Lower lobe of right lung (tissue), 2 donors: ENCODE data around the gene CTXN3. TPM values are rescaled to one million over a fixed set of nuclear protein-coding genes. Genes with fewer than 3 reads are reported as not detected.

Experiments used
- ATAC-seq, 2 donors: fragments of 200-7000 bp; cut with Tn5 transposase; one replicate each; pipeline ENCODE4 v1.9.1; 2020 to 2022; ENCODE audit warnings: mild to moderate bottlenecking in 2 of 2, moderate library complexity in 2 of 2
- DNase-seq: peaks from one replicate; pipeline ENCODE4 v3.0.0-alpha.2; 2020
- H3K27ac ChIP-seq: fragments of 200-600 bp; one replicate; pipeline ENCODE4 v1.8.0; 2022
- H3K27me3 ChIP-seq: fragments of 200-600 bp; one replicate; pipeline ENCODE4 v1.8.0; 2022; ENCODE audit warnings: low read depth
- H3K36me3 ChIP-seq: fragments of 200-600 bp; one replicate; pipeline ENCODE4 v1.8.0; 2022; ENCODE audit warnings: mild to moderate bottlenecking
- H3K4me1 ChIP-seq: fragments of 200-600 bp; one replicate; pipeline ENCODE4 v1.8.0; 2022
- H3K4me3 ChIP-seq: fragments of 200-600 bp; one replicate; pipeline ENCODE4 v1.8.0; 2022; ENCODE audit warnings: mild to moderate bottlenecking
- H3K9me3 ChIP-seq: fragments of 200-600 bp; one replicate; pipeline ENCODE4 v1.8.0; 2022
- CTCF ChIP-seq: fragments of 200-600 bp; IDR thresholded peaks from one replicate; pipeline ENCODE4 v1.8.0; 2022; ENCODE audit warnings: antibody characterized with exemption, mild to moderate bottlenecking
- intact Hi-C: fragments of 100-400 bp; cut with DNase I; formaldehyde crosslinking; loops from one replicate; pipeline ENCODE4 v1.11.0; 2022
- long read RNA-seq: library from polyadenylated mRNA; unstranded; transcript quantifications from one replicate; pipeline ENCODE4 v2.0.0, GENCODE V29; 2021
- total RNA-seq: library from RNA; stranded (reverse); fragmentation: NEBNext Ultra II Directional; extraction: Animal tissue kit (Norgen Biotek cat#: 25700); gene quantifications from one replicate; pipeline ENCODE4 v1.2.1, GENCODE V29; 2021
- donor health status: DM: no; HTN: yes; CAD: no; lungs with severe emphysema.

The CTXN3 gene
- total RNA-seq, result not detected
- long read RNA-seq, result 0 reads

- Histone ChIP-seq H3K4me3 (no peak within 1 kb of the TSS), H3K36me3 (no peaks in the 10 kb centered on the region), H3K9me3 (no peaks in the 10 kb centered on the region), H3K27me3 (no peaks in the 10 kb centered on the region), H3K4me1 (peaks cover 6% of the 10 kb centered on the region), H3K27ac (no peak within 1 kb of the TSS)
- intact Hi-C loops, result no loop called here
- ATAC-seq (peak; percentile 74 to 93), DNase-seq (no peak)
- no peak for TF ChIP-seq CTCF
These were observed at the start of gene CTXN3 for GRCh38 chr5:127649018-127649439. CTXN3 (plus strand) TSS chr5:127649082; CDS start chr5:127657522, 8,440 bp downstream.

- H3K36me3 ChIP-seq, result no peaks in the 10 kb centered on the region
These were observed 49.6 kb upstream of the CTXN3 start for GRCh38 chr5:127599320-127599719.

GRCh38 chr5:127599847-127600246 is 49.0 kb upstream of the CTXN3 start:
- no peak overlapping the region for H3K27ac ChIP-seq
- ATAC-seq (peak; percentile 26 to 54), DNase-seq (no peak)

More at GRCh38 chr5:127599320-127599719, 49.6 kb upstream of the CTXN3 start:
- intact Hi-C loops, result no loop called here
- no peak for DNase-seq
- no peaks in the 10 kb centered on the region for H3K27me3 ChIP-seq
- peak in 1 of 2 donors; percentile 20 for ATAC-seq
- H3K9me3 ChIP-seq, result no peaks in the 10 kb centered on the region
- TF ChIP-seq CTCF, result no peak
- no peaks in the 10 kb centered on the region for H3K4me1 ChIP-seq
- H3K4me3 ChIP-seq, result no peak overlapping the region
- no peak overlapping the region for H3K27ac ChIP-seq

GRCh38 chr5:127601111-127601510 is 47.8 kb upstream of the CTXN3 start:
- Histone ChIP-seq H3K4me1 (no peaks in the 10 kb centered on the region), H3K27ac (no peak overlapping the region), H3K36me3 (no peaks in the 10 kb centered on the region), H3K27me3 (no peaks in the 10 kb centered on the region), H3K4me3 (no peak overlapping the region), H3K9me3 (no peaks in the 10 kb centered on the region)
- intact Hi-C loops, result no loop called here
- TF ChIP-seq CTCF, result no peak
- no peak for DNase-seq
- ATAC-seq, result no peak

More at GRCh38 chr5:127599847-127600246, 49.0 kb upstream of the CTXN3 start:
- no peak for TF ChIP-seq CTCF
- intact Hi-C loops, result no loop called here
- Histone ChIP-seq H3K9me3 (no peaks in the 10 kb centered on the region), H3K27me3 (no peaks in the 10 kb centered on the region), H3K36me3 (no peaks in the 10 kb centered on the region), H3K4me1 (no peaks in the 10 kb centered on the region), H3K4me3 (no peak overlapping the region)

GRCh38 chr5:127601601-127602000 is 47.3 kb upstream of the CTXN3 start:
- Histone ChIP-seq H3K9me3 (no peaks in the 10 kb centered on the region), H3K27me3 (no peaks in the 10 kb centered on the region), H3K36me3 (no peaks in the 10 kb centered on the region), H3K27ac (no peak overlapping the region), H3K4me3 (no peak overlapping the region), H3K4me1 (no peaks in the 10 kb centered on the region)
- intact Hi-C loops, result no loop called here
- ATAC-seq (no peak), DNase-seq (no peak)
- no peak for TF ChIP-seq CTCF

GRCh38 chr5:127602481-127602880 is 46.4 kb upstream of the CTXN3 start:
- no peak for ATAC-seq
- Histone ChIP-seq H3K36me3 (no peaks in the 10 kb centered on the region), H3K27me3 (no peaks in the 10 kb centered on the region), H3K4me3 (no peak overlapping the region), H3K9me3 (no peaks in the 10 kb centered on the region), H3K4me1 (no peaks in the 10 kb centered on the region), H3K27ac (no peak overlapping the region)
- no peak for TF ChIP-seq CTCF
- DNase-seq, result no peak
- intact Hi-C loops, result no loop called here
